ENCODE data around the gene CCDC88C.
A peak's percentile ranks its signal among the peaks of the same experiment; 100 is the strongest.
"Not testable (repeated sequence)": the region's sequence is repeated elsewhere in the genome, so short reads cannot be mapped to it uniquely, and the experiment has no call there.

Gene CCDC88C

DNA sequence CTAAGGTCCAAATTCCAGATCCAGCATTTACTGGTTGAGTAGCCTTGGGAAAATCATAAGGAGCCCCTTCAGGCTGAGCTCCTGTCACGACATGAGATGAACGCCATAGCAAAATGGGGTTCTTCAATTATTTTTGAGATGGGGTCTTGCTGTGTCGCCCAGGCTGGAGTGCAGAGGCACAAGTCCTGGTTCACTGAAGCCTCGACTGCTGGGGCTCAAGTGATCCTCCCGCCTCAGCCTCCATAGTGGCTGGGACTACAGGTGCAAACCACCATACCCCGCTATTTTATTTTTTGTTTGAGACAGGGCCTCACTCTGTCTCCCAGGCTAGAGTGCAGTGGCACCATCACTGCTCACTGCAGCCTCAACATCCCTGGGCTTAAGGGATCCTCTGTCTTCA, 147.4 kb downstream of the CCDC88C start:
- no peak overlapping the region for H3K4me3 ChIP-seq (ENCODE audit: low read depth, low read length)
- in situ Hi-C loops (cut with HindIII; ENCODE audit: low sequenced_read_pairs): no loop called here
- TF ChIP-seq, protein P1, sequence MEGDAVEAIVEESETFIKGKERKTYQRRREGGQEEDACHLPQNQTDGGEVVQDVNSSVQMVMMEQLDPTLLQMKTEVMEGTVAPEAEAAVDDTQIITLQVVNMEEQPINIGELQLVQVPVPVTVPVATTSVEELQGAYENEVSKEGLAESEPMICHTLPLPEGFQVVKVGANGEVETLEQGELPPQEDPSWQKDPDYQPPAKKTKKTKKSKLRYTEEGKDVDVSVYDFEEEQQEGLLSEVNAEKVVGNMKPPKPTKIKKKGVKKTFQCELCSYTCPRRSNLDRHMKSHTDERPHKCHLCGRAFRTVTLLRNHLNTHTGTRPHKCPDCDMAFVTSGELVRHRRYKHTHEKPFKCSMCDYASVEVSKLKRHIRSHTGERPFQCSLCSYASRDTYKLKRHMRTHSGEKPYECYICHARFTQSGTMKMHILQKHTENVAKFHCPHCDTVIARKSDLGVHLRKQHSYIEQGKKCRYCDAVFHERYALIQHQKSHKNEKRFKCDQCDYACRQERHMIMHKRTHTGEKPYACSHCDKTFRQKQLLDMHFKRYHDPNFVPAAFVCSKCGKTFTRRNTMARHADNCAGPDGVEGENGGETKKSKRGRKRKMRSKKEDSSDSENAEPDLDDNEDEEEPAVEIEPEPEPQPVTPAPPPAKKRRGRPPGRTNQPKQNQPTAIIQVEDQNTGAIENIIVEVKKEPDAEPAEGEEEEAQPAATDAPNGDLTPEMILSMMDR (IDR thresholded peaks at IDR 0.05; ENCODE audit: low read depth, low read length, missing control alignments): no peak
- DNase-seq (ENCODE audit: low read depth): no peak

DNA sequence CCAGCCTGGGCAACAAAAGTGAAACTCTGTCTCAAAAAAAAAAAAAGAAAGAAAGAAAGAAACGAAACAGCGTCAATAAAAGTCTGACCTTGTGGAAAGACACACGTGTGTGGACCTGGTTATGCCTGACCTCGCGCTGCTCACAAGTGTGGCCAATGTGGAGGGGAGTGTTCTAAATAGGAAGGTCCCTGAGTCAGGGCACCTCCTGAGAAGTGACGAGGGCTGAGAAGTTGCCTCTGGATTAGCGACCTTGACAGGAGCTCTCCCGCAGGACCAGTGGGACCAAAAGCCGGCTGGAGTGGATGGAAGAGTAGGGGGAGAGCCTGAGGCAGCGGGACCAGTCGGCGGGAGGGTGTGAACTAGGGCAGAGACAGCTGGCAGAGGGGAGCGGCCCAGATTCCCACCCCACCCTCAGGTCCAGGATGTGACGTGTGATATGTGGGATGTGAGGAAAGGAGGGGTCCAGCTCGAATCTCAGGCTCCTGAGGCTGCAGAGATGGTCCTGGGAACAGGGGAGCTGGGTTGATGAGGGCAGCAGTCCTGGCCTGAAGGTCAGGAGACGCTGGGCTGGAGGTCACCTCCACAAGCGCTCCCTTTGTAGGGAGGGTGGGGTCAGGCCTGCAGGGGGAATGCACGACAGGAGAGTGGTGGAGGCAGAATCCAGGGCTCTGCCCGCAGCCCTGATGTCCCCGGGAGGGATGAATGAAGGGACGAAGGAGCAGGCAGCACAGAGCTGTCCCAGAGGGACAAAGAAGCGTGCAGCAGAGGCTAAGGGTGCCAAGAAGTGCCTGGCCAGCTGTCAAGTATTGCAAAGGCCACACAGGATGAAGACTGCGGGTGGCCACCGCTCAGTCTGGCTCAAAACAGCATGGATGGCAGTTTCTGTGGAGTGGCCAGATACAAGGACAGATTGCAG, 148.3 kb downstream of the CCDC88C start:
- H3K4me3 ChIP-seq (ENCODE audit: low read depth, low read length): no peak overlapping the region
- no peak for DNase-seq (ENCODE audit: low read depth)
- TF ChIP-seq, protein P1 (IDR thresholded peaks at IDR 0.05; ENCODE audit: low read depth, low read length, missing control alignments): no peak
- in situ Hi-C loops (cut with HindIII; ENCODE audit: low sequenced_read_pairs): no loop called here

DNA sequence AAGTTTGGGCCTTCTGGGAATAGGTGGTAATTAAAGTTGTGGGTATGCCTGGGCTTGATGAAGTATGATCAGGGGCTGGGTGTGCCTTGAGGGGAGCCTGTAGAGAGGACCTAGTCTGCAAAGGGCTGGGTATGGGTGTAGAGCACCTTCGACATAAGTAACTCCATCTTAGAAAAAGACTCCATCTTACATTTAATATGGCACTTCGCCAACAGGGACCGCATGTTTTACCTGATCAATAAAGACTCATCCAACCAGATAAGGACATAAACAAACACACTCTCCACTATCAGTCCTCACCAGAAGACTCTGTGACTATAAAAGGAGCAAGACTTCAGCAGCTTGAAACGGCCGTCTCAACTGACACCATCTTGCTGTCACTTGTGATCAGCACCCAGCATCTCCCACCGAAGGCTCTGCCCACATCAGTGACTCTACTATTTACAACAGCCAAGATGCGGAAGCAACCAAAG, 149.6 kb downstream of the CCDC88C start:
- in situ Hi-C loops (cut with HindIII; ENCODE audit: low sequenced_read_pairs): no loop called here

DNA sequence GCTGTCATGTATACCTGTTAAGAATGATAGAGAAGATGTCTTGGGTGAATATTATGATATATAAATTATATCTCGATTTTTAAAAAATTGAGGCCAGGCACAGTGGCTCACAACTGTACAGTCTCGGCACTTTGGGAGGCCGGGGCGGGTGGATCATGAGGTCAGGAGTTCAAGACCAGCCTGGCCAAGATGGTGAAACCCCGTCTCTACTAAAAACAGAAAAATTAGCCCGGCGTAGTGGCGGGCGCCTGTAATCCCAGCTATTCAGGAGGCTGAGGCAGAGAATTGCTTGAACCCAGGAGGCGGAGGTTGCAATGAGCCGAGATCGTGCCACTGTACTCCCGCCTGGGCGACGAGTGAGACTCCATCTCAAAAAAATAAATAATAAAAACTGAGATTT, 151.3 kb downstream of the CCDC88C start:
- H3K4me3 ChIP-seq (ENCODE audit: low read depth, low read length); in situ Hi-C loops (cut with HindIII; ENCODE audit: low sequenced_read_pairs); DNase-seq (ENCODE audit: low read depth): not testable (repeated sequence)

More for the DNA sequence above, 149.6 kb downstream of the CCDC88C start:
- no peak overlapping the region for H3K4me3 ChIP-seq (ENCODE audit: low read depth, low read length)
- DNase-seq (ENCODE audit: low read depth): no peak
- TF ChIP-seq, protein P1 (IDR thresholded peaks at IDR 0.05; ENCODE audit: low read depth, low read length, missing control alignments): no peak

DNA sequence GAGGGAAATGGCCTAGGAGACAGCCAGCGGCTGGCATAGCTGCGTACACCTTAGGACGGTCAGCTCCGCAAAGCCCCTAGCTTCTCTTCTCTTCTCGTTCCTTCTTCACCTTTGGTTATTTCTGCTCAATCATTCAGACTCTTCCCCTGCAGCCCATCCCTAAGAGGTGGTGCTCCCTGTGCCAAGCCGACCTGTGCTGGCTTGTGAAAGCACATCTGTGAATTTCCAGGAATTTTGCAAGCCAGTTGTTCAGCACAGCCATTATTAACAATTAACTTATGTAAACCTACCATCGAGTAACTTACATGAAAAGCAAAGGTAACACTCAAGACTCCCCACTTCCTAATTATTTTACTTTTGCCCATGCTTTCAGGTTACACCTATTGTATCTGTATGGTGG, 152.2 kb downstream of the CCDC88C start:
- in situ Hi-C loops (cut with HindIII; ENCODE audit: low sequenced_read_pairs): no loop called here
- TF ChIP-seq, protein P1 (IDR thresholded peaks at IDR 0.05; ENCODE audit: low read depth, low read length, missing control alignments): no peak
- no peak for DNase-seq (ENCODE audit: low read depth)
- no peak overlapping the region for H3K4me3 ChIP-seq (ENCODE audit: low read depth, low read length)

DNA sequence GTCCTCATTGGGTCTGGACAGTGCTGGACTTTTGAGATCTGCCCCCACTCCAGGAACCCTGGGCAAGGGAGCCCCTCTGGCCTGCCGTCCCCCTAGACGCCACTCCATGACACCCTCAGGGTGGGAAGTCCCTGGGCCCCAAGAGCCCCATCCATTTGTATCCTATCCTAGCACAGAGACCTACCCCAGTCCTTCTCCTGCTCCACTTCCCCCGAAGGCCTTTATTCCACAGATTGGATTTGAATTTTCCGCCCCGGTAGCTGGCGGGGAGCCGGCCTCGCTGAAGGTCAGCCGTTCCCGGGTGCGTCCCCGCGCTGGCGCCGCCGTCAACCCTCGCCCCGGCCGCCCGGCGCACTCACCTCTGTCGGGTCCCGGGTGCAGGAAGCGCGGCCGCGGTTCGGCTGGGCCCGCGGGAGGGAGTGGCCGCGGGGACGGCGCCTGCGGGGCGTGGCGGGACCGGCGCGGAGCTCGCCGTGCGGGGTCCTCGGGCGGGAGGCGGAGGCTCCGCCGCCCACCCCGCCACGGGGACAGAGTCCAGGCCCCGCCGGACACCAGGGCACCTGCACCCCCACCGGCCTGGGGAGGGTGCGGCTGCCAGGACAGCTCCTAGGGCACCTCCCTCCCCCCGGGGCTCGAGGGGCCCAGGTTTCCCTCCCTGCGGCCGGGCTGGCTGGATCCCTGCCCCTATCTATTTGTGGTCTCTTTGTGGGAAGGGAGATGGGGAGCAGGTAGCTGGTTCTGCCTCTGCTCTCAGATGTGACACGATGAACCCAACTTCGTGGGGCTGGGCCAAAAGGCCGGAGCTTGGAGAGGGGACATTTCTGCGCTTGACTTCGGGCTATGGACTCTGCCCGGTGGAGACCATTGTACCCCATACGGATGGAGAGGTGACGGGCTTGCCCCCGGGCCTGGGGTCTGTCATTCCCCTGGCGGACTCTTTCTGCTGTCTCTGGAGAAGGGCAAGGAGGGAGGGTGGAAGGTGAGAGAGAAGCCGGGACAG, 153.2 kb downstream of the CCDC88C start:
- peak overlapping the region; percentile 32 for H3K4me3 ChIP-seq (ENCODE audit: low read depth, low read length)
- in situ Hi-C loops (cut with HindIII; ENCODE audit: low sequenced_read_pairs): no loop called here
- DNase-seq (ENCODE audit: low read depth): no peak
- TF ChIP-seq, protein P1 (IDR thresholded peaks at IDR 0.05; ENCODE audit: low read depth, low read length, missing control alignments): no peak
